GM10847 (cell line): ENCODE results near the gene NLRP4.

Source experiments
- POLR2A ChIP-seq: IDR thresholded peaks from 2 replicates; pipeline ENCODE4 v1.6.1; 2011; ENCODE audit not compliant: insufficient read length; ENCODE audit errors: extremely low read depth

Gene NLRP4

GRCh38 chr19:55836340-55836739, at the start of gene NLRP4:
Gene NLRP4 (plus strand): TSS chr19:55836540. CDS start chr19:55852081, 15,541 bp downstream.
- TF ChIP-seq POLR2A = no peak

- TF ChIP-seq POLR2A = no peak
Measured at GRCh38 chr19:55795021-55795420, 41.3 kb upstream of the NLRP4 start.

- TF ChIP-seq POLR2A = no peak
Measured at GRCh38 chr19:55801416-55801815, 34.9 kb upstream of the NLRP4 start.

- TF ChIP-seq POLR2A = no peak
Measured at GRCh38 chr19:55802281-55802680, 34.1 kb upstream of the NLRP4 start.

DNA sequence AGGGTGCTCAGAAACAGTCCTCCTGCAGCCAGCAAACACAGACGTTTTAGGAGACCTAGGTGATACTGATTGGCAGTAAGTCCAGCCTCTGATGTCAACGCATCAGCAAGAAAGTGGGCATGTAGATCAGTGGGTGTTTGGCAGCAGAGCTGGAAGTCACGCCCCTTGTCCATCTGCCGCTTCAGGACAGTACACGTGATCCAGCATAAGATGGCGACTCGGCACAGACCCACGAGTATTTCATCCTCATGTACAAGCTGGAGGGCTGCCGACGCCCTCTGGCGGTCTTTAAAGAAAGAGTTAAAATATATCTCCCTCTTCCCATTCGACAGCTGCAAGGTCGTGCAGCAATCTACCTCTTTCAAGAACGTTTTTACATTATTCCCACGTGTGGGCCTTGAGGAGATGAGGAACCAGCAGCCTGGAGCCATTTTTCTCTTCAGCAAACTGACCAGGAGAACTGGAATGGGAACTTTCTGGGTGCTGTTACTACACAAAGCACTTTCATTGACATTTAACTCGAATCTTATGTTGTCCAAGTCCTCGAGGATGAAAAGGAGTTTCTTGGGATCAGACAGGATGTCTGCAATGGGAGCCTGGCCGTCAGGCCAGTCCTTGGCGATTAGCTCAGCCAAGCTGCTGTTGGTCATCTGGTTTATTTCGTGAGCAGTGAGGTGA, 26.8 kb upstream of the NLRP4 start:
- no peak for TF ChIP-seq POLR2A

- no peak for TF ChIP-seq POLR2A
Measured at GRCh38 chr19:55811340-55811739, 25.0 kb upstream of the NLRP4 start.

DNA sequence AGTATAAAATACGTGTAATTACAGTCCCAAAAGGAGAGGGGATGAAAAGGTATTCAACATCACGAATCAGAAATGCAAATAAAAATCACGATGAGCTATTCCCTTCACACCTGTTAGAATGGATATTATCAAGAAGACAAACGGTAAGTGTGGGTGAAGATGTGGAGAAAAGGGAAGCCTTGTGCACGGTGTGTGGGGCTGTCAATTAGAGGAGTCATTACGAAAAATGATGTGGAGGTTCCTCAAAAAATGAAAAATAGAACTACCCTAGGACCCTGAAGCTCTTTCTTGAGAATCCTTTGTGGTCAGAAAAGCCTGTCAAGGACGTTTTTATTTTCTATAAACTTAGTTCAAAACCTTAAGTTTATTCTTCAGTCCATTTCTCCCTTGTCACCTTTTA, 23.9 kb upstream of the NLRP4 start:
- no peak for TF ChIP-seq POLR2A

DNA sequence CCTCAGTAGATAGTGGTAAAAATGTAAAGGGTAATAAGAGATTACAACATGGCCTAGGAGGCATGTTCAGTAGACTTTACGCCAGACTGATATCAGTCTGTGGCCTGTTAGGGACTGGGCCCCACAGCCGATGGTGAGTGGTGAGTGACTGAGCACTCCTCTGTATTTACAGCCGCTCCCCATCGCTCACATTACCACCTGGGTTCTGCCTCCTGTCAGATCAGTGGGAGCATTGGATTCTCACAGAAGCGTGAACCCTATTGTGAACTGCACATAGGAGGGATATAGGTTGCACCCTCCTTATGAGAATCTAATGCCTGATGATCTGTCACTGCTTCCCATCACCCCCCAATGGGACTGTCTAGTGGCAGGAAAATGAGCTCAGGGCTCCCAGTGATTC, 22.4 kb upstream of the NLRP4 start:
- no peak for TF ChIP-seq POLR2A

DNA sequence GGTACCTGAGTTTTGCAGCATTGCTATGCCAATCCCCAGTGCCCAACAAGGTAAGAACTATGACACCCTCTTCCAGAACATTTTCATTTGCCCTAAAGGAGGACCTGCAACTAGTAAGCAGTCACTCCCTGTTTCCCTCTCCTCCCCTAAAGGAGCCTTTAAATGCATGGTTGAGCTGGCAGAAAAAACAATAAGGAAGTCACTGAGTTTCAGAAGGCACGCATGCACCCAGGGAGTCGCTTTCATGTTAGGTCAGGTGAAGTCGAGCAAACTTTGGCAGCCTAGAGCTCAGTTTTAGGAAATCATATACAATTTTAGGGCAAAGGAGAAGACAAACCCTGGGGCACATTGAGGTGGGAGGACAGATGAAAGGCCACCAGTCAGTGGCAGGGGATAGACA, 16.3 kb upstream of the NLRP4 start:
- no peak for TF ChIP-seq POLR2A

GRCh38 chr19:55830656-55831055, 5.7 kb upstream of the NLRP4 start:
- TF ChIP-seq POLR2A = no peak

- TF ChIP-seq POLR2A = no peak
Measured at GRCh38 chr19:55831846-55832245, 4.5 kb upstream of the NLRP4 start, which contains the start of gene NLRP11. Gene NLRP11 (minus strand): TSS chr19:55831999. CDS start chr19:55818174, 13,825 bp downstream.

DNA sequence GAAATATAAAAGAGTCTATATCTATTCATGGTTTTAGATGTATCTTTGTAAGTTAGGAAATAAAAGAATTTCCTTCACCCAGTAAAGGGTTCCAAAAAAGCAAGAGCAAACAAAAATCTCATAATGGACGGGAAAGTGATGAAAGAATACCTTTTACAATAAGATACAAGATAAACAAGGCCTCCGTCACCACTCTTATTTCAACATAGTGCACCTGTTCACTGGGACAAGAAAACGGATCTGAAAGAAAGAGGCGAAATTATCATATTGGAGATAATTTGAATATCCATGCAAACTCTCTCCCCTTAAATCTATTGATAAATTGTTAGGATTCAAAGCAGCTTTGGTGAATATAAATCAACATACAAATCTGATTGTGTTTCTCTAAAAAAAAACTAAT, 3.7 kb upstream of the NLRP4 start:
- no peak for TF ChIP-seq POLR2A

DNA sequence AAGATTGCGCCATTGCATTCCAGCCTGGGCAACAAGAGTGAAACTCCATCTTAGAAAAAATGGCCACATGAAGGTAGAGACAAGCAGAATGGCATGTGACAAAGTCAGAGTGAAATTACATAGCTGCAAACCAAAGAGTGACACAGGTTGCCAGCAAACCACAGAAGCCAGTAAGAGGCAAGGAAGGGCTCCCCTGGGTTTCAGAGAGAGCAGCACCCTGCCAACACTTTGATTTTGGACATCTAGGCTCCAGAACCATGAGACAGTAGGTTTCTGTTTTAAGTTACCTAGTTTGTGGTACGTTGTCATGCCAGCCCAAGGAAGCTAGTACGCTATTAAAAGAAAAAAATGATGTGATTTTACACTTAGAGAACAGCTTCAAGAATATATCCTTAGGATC, 1.9 kb downstream of the NLRP4 start:
- TF ChIP-seq POLR2A = no peak

GRCh38 chr19:55838906-55839305, 2.6 kb downstream of the NLRP4 start:
- no peak for TF ChIP-seq POLR2A

DNA sequence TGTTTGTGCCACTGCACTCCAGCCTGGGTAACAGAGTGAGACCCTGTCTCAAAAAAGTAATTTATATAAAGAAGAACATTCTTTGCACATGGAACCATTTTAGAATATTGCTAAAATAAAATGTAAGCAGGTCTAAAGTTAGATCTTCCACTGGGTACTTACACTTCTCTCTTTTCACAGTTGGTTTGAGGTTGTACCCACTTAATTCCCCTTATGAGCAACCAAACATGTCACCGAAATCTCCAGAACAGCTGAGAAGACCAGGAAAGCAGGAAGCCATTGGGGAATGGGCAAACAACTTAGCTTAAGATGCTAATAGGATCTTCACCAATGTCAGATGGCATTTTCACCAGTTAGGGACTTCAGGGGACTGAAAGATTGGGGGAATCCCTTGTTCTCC, 18.8 kb downstream of the NLRP4 start:
- no peak for TF ChIP-seq POLR2A

- no peak for TF ChIP-seq POLR2A
Measured at GRCh38 chr19:55857149-55857548, 20.8 kb downstream of the NLRP4 start.

- no peak for TF ChIP-seq POLR2A
Measured at GRCh38 chr19:55857974-55858373, 21.6 kb downstream of the NLRP4 start.
